Endothelial cell of umbilical vein (primary cell): Measurements from ENCODE around the gene OR5D16. TPM values are rescaled to one million over a fixed set of nuclear protein-coding genes. Genes with fewer than 3 reads are reported as not detected.

ENCODE experiments used
- BruUV-seq: library from RNA; stranded (reverse); fragments of 400-500 nt; replicated peaks from 2 replicates; lab custom pipeline; 2021; lab: Mats Ljungman, UMichigan
- CTCF ChIA-PET: fragments of 300-600, 350-600 bp; sonication (Branson Sonifier 250); formaldehyde crosslinking; loops from one replicate; lab custom pipeline; 2021; ENCODE audit warnings: antibody characterized with exemption, inconsistent platforms; lab: Charles Lee
- POLR2A ChIA-PET: fragments of 300-600, 350-600 bp; sonication (Branson Sonifier 250); formaldehyde crosslinking; loops from one replicate; lab custom pipeline; 2021; ENCODE audit warnings: antibody characterized with exemption, inconsistent platforms; lab: Charles Lee
- DNase-seq: peaks from one replicate; pipeline ENCODE4 v3.0.0-alpha.2; 2011; ENCODE audit warnings: low read depth, low spot score
- FAIRE-seq: peaks from 2 replicates; lab custom pipeline; 2011; peaks lifted over from hg19 to GRCh38; lab: Jason Lieb, UNC
- H2AFZ ChIP-seq: 2 replicates; pipeline ENCODE4 v1.6.0; 2012; ENCODE audit warnings: low read depth, low read length, control low read depth, inconsistent platforms
- H3K27ac ChIP-seq: 2 replicates; pipeline ENCODE4 v1.5.1; 2011; ENCODE audit warnings: low read depth, mild to moderate bottlenecking, control low read depth, low read length, moderate library complexity; ENCODE audit not compliant: insufficient read depth
- H3K27me3 ChIP-seq, 2 experiments: 2 replicates each; pipeline versions ENCODE4 v1.6.0 to v1.6.1; 2011; ENCODE audit warnings: low read length in 2 of 2, mixed read lengths in 1 of 2; ENCODE audit not compliant: control insufficient read depth in 2 of 2, insufficient read depth in 2 of 2
- H3K36me3 ChIP-seq, 2 experiments: 2 replicates in 1 of 2; 3 replicates in 1 of 2; pipeline ENCODE4 v1.5.1; 2011; ENCODE audit warnings: low read length in 2 of 2, mild to moderate bottlenecking in 1 of 2, moderate library complexity in 1 of 2; ENCODE audit not compliant: control insufficient read depth in 2 of 2, insufficient read depth in 2 of 2; ENCODE audit errors: extremely low read depth in 1 of 2
- H3K4me1 ChIP-seq: 3 replicates; pipeline ENCODE4 v1.5.1; 2011; ENCODE audit warnings: mild to moderate bottlenecking, low read length; ENCODE audit not compliant: control insufficient read depth, insufficient read depth; ENCODE audit errors: extremely low read depth
- H3K4me2 ChIP-seq: 2 replicates; pipeline ENCODE4 v1.6.1; 2011; ENCODE audit warnings: low read length, control low read depth, mixed read lengths; ENCODE audit not compliant: insufficient read depth
- H3K4me3 ChIP-seq, 3 experiments: fragments of 200-600 bp in 1 of 3; sonication (generic), shearing (Covaris generic) in 1 of 3; replicated peaks in 1 of 3; 2 replicates each; pipeline ENCODE4 v1.5.1; 2011 to 2016; ENCODE audit warnings: control low read depth in 3 of 3, low read length in 3 of 3, mild to moderate bottlenecking in 2 of 3, inconsistent platforms in 1 of 3, low read depth in 1 of 3, moderate library complexity in 1 of 3; ENCODE audit not compliant: insufficient read depth in 1 of 3
- H3K79me2 ChIP-seq: 2 replicates; pipeline ENCODE4 v1.6.0; 2012; ENCODE audit warnings: low read length, inconsistent platforms; ENCODE audit not compliant: control insufficient read depth, insufficient read depth
- H3K9ac ChIP-seq: replicated peaks from 2 replicates; pipeline ENCODE3; 2011; ENCODE audit warnings: low read length, control low read depth; ENCODE audit not compliant: insufficient read depth; ENCODE audit errors: extremely low read depth
- H3K9me1 ChIP-seq: replicated peaks from 3 replicates; pipeline ENCODE4 v1.6.0; 2011; ENCODE audit warnings: mild to moderate bottlenecking, low read length; ENCODE audit not compliant: control insufficient read depth, insufficient read depth; ENCODE audit errors: extremely low read depth
- H3K9me3 ChIP-seq: replicated peaks from 2 replicates; pipeline ENCODE4 v1.5.1; 2012; ENCODE audit warnings: low read length, inconsistent platforms; ENCODE audit not compliant: control insufficient read depth, insufficient read depth
- H4K20me1 ChIP-seq: replicated peaks from 2 replicates; pipeline ENCODE3; 2011; ENCODE audit warnings: mild to moderate bottlenecking, low read length; ENCODE audit not compliant: control insufficient read depth, insufficient read depth; ENCODE audit errors: extremely low read depth
- EZH2 ChIP-seq: IDR thresholded peaks from 2 replicates; pipeline ENCODE4 v1.6.1; 2012; ENCODE audit warnings: borderline replicate concordance, low read depth, mild to moderate bottlenecking, moderate library complexity, low read length, inconsistent platforms; ENCODE audit not compliant: severe bottlenecking
- FOS ChIP-seq: IDR thresholded peaks from 2 replicates; pipeline ENCODE4 v1.6.1; 2011; ENCODE audit warnings: mild to moderate bottlenecking, low read length, moderate library complexity, borderline replicate concordance; ENCODE audit not compliant: insufficient read depth
- GATA2 ChIP-seq: IDR thresholded peaks from 2 replicates; pipeline ENCODE4 v1.7.0; 2011; ENCODE audit warnings: low read depth, mild to moderate bottlenecking, moderate library complexity, mixed read lengths, low read length; ENCODE audit not compliant: insufficient read length, insufficient read depth
- JUN ChIP-seq: IDR thresholded peaks from 2 replicates; pipeline ENCODE4 v1.6.1; 2011; ENCODE audit warnings: borderline replicate concordance, low read depth; ENCODE audit not compliant: insufficient read length, insufficient read depth
- MAX ChIP-seq: IDR thresholded peaks from 2 replicates; pipeline ENCODE4 v1.6.1; 2011; ENCODE audit not compliant: insufficient read depth, insufficient read length
- MYC ChIP-seq: IDR thresholded peaks from one replicate; pipeline ENCODE4 v1.6.1; 2011; ENCODE audit warnings: mild to moderate bottlenecking, low read depth, low read length
- POLR2A ChIP-seq: IDR thresholded peaks from 2 replicates; pipeline ENCODE4 v1.6.1; 2012; ENCODE audit warnings: low read depth, mild to moderate bottlenecking, control low read depth, low read length
- POLR2AphosphoS5 ChIP-seq: IDR thresholded peaks from 2 replicates; pipeline ENCODE4 v1.6.1; 2012; ENCODE audit warnings: low read depth, mild to moderate bottlenecking, control low read depth, low read length, moderate library complexity; ENCODE audit not compliant: insufficient read depth
- dilution Hi-C: fragments of 300-500 bp; cut with MboI; formaldehyde crosslinking; loops from one replicate; pipeline ENCODE4 v1.15.0; 2019; ENCODE audit warnings: low sequenced_read_pairs; ENCODE audit not compliant: extremely low pct_ligation_motif_present
- intact Hi-C: fragments of 100-400 bp; cut with micrococcal nuclease; formaldehyde crosslinking; loops from one replicate; pipeline ENCODE4 v1.10.0; 2022
- polyA plus RNA-seq, 4 experiments: library from polyadenylated mRNA; depleted of rRNA in 3 of 4; stranded (reverse) in 3 of 4; unstranded in 1 of 4; fragments of >200 nt; gene quantifications; 2 replicates each; pipeline versions ENCODE4 v1.2.1 to v1.2.3, GENCODE V29; 2011 to 2012; ENCODE audit warnings: missing spikeins in 1 of 4
- total RNA-seq: library from RNA; stranded (reverse); gene quantifications from 2 replicates; pipeline ENCODE4 v1.2.3, GENCODE V29; 2021
- TF ChIP-seq, protein P1 (sequence below), 2 donors: IDR thresholded peaks; 1 replicate in 1 of 2; 2 replicates in 1 of 2; pipeline ENCODE4 v1.5.1; 2011; ENCODE audit warnings: low read length in 2 of 2, mild to moderate bottlenecking in 2 of 2, moderate library complexity in 2 of 2, control low read depth in 1 of 2, inconsistent platforms in 1 of 2, low read depth in 1 of 2; ENCODE audit not compliant: insufficient read depth in 1 of 2; ENCODE audit errors: extremely low read depth in 1 of 2

OR5D16 gene
- total and polyA plus RNA-seq, 2 donors (not counting 3 experiments of a cell fraction or from before 2014, with no cell fraction given), result not detected

GRCh38 chr11:55806248-55806647 is 32.3 kb upstream of the OR5D16 start:
- Histone ChIP-seq H3K4me3 (no peak overlapping the region), H4K20me1 (no peaks in the 10 kb centered on the region), H3K4me1 (no peaks in the 10 kb centered on the region), H3K9me3 (peaks cover 4% of the 10 kb centered on the region), H3K79me2 (no peaks in the 10 kb centered on the region), H3K36me3 (no peaks in the 10 kb centered on the region), H3K27me3 (no peaks in the 10 kb centered on the region), H2AFZ (no peak overlapping the region), H3K4me2 (no peak overlapping the region), H3K27ac (no peak overlapping the region), H3K9ac (no peak overlapping the region), H3K9me1 (no peaks in the 10 kb centered on the region)
- intact Hi-C loops, result no loop called here
- dilution Hi-C loops, result no loop called here
- ChIA-PET CTCF (no interaction called here), POLR2A (no interaction called here)
- TF ChIP-seq FOS, result no peak
- no peak for TF ChIP-seq POLR2AphosphoS5
- TF ChIP-seq MYC, result no peak
- TF ChIP-seq, protein P1, sequence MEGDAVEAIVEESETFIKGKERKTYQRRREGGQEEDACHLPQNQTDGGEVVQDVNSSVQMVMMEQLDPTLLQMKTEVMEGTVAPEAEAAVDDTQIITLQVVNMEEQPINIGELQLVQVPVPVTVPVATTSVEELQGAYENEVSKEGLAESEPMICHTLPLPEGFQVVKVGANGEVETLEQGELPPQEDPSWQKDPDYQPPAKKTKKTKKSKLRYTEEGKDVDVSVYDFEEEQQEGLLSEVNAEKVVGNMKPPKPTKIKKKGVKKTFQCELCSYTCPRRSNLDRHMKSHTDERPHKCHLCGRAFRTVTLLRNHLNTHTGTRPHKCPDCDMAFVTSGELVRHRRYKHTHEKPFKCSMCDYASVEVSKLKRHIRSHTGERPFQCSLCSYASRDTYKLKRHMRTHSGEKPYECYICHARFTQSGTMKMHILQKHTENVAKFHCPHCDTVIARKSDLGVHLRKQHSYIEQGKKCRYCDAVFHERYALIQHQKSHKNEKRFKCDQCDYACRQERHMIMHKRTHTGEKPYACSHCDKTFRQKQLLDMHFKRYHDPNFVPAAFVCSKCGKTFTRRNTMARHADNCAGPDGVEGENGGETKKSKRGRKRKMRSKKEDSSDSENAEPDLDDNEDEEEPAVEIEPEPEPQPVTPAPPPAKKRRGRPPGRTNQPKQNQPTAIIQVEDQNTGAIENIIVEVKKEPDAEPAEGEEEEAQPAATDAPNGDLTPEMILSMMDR (IDR thresholded peaks at IDR 0.05; ENCODE audit: extremely low read depth in 1 of 2, insufficient read depth in 1 of 2, low read depth in 1 of 2, low read length in 2 of 2), result no peak
- no peak for TF ChIP-seq EZH2
- no peak for TF ChIP-seq MAX
- TF ChIP-seq POLR2A, result no peak
- no peak for TF ChIP-seq JUN
- no peak for TF ChIP-seq GATA2
- DNase-seq, result no peak
- no TSS peak for BruUV-seq
- FAIRE-seq, result no peak
